Measurements from ENCODE around the gene NRARP. TPM values are rescaled to one million over a fixed set of nuclear protein-coding genes. Genes with fewer than 3 reads are reported as not detected.

Gene NRARP
- total and polyA plus RNA-seq, 7 experiments from 2014 or later = 0.70 to 2.7 (median 1.7) TPM; not detected in 2

- peak overlapping the region in 1 of 10 donors; percentile 57 for H3K4me3 Mint-ChIP-seq
- H3K27ac ChIP-seq (ENCODE audit: low read depth, low read length) = no peak overlapping the region
These were observed 26.9 kb downstream of the NRARP start for GRCh38 chr9:137275203-137275587.

GRCh38 chr9:137273611-137274320 is 28.3 kb downstream of the NRARP start:
- H3K36me3 Mint-ChIP-seq = peaks cover 1 to 20% (median 4%) of the 10 kb centered on the region in 5 donors
- intact Hi-C loops (cut with micrococcal nuclease) = no loop called here
- Histone ChIP-seq H3K27me3 (ENCODE audit: control insufficient read depth in 2 of 2, insufficient read depth in 2 of 2, low read length in 2 of 2) (no peaks in the 10 kb centered on the region), H3K4me3 (ENCODE audit: low read length) (no peak overlapping the region), H3K27ac (ENCODE audit: low read depth, low read length) (no peak overlapping the region), H3K4me1 (ENCODE audit: control insufficient read depth in 2 of 2, insufficient read depth in 2 of 2, low read length in 2 of 2) (peaks cover 0 to 30% of the 10 kb centered on the region in 2 donors), H3K9me3 (ENCODE audit: control insufficient read depth in 2 of 3, low read length in 3 of 3) (no peaks in the 10 kb centered on the region), H3K36me3 (ENCODE audit: control insufficient read depth in 2 of 3, insufficient read depth in 3 of 3, low read length in 3 of 3) (peaks cover 0 to 29% (median 0%) of the 10 kb centered on the region in 3 experiments)
- H3K4me3 Mint-ChIP-seq = no peak overlapping the region
- no peak overlapping the region for H3K27ac Mint-ChIP-seq
- POLR2A ChIA-PET = interaction anchor here (1.3 kb wide), 1 partner anchor 33 kb away, joined by 4 read pairs; the partner anchor contains the start of gene TUBB4B
- H3K9me3 Mint-ChIP-seq = no peaks in the 10 kb centered on the region
- DNase-seq = no peak
- CTCF ChIA-PET = interaction anchor here (0.8 kb wide), 1 partner anchor 90 kb away, joined by 3 read pairs; no protein-coding TSS in a partner anchor
- no peaks in the 10 kb centered on the region for H3K27me3 Mint-ChIP-seq
- no peak for ATAC-seq
- peaks cover 15 to 33% (median 26%) of the 10 kb centered on the region in 7 donors for H3K4me1 Mint-ChIP-seq

More at GRCh38 chr9:137275203-137275587, 26.9 kb downstream of the NRARP start:
- ChIA-PET CTCF (no interaction called here), POLR2A (no interaction called here)
- no peaks in the 10 kb centered on the region for H3K9me3 ChIP-seq (ENCODE audit: control insufficient read depth in 2 of 3, low read length in 3 of 3)
- peaks cover 0 to 9% (median 4%) of the 10 kb centered on the region in 5 donors for H3K36me3 Mint-ChIP-seq
- intact Hi-C loops (cut with micrococcal nuclease) = no loop called here
- H3K27ac Mint-ChIP-seq = peak overlapping the region in 2 of 9 donors; percentile 32 to 51
- DNase-seq (no peak), ATAC-seq (no peak)
- H3K9me3 Mint-ChIP-seq = no peaks in the 10 kb centered on the region
- H3K27me3 Mint-ChIP-seq = no peaks in the 10 kb centered on the region
- H3K4me1 Mint-ChIP-seq = peaks cover 13 to 30% (median 20%) of the 10 kb centered on the region in 7 donors
- no peaks in the 10 kb centered on the region for H3K27me3 ChIP-seq (ENCODE audit: control insufficient read depth in 2 of 2, insufficient read depth in 2 of 2, low read length in 2 of 2)
- peaks cover 0 to 19% (median 0%) of the 10 kb centered on the region in 3 experiments for H3K36me3 ChIP-seq (ENCODE audit: control insufficient read depth in 2 of 3, insufficient read depth in 3 of 3, low read length in 3 of 3)
- H3K4me3 ChIP-seq (ENCODE audit: low read length) = no peak overlapping the region
- peaks cover 0 to 30% of the 10 kb centered on the region in 2 donors for H3K4me1 ChIP-seq (ENCODE audit: control insufficient read depth in 2 of 2, insufficient read depth in 2 of 2, low read length in 2 of 2)

GRCh38 chr9:137273095-137273490 is 29.0 kb downstream of the NRARP start:
- H3K9me3 ChIP-seq (ENCODE audit: control insufficient read depth in 2 of 3, low read length in 3 of 3) = no peaks in the 10 kb centered on the region
- peaks cover 0 to 34% (median 0%) of the 10 kb centered on the region in 3 experiments for H3K36me3 ChIP-seq (ENCODE audit: control insufficient read depth in 2 of 3, insufficient read depth in 3 of 3, low read length in 3 of 3)
- H3K27ac ChIP-seq (ENCODE audit: low read depth, low read length) = no peak overlapping the region
- H3K4me1 ChIP-seq (ENCODE audit: control insufficient read depth in 2 of 2, insufficient read depth in 2 of 2, low read length in 2 of 2) = peaks cover 0 to 30% of the 10 kb centered on the region in 2 donors
- Mint-ChIP-seq H3K4me3 (no peak overlapping the region), H3K4me1 (peaks cover 18 to 34% (median 30%) of the 10 kb centered on the region in 7 donors), H3K27ac (no peak overlapping the region), H3K9me3 (no peaks in the 10 kb centered on the region), H3K36me3 (peaks cover 4 to 24% (median 5%) of the 10 kb centered on the region in 5 donors), H3K27me3 (no peaks in the 10 kb centered on the region)
- ATAC-seq (no peak), DNase-seq (no peak)
- H3K4me3 ChIP-seq (ENCODE audit: low read length) = no peak overlapping the region
- CTCF ChIA-PET = interaction anchor here (0.8 kb wide), 1 partner anchor 90 kb away, joined by 3 read pairs; no protein-coding TSS in a partner anchor
- H3K27me3 ChIP-seq (ENCODE audit: control insufficient read depth in 2 of 2, insufficient read depth in 2 of 2, low read length in 2 of 2) = no peaks in the 10 kb centered on the region
- POLR2A ChIA-PET = interaction anchor here (0.5 to 2.4 kb wide), 4 partner anchors 9 to 32 kb away, joined by 4 to 8 read pairs (median 4); partner anchors contain the start of gene TUBB4B
- intact Hi-C loops (cut with micrococcal nuclease) = no loop called here

GRCh38 chr9:137272241-137273094 is 29.6 kb downstream of the NRARP start:
- H3K9me3 ChIP-seq (ENCODE audit: control insufficient read depth in 2 of 3, low read length in 3 of 3) = no peaks in the 10 kb centered on the region
- no peak for DNase-seq
- H3K4me1 ChIP-seq (ENCODE audit: control insufficient read depth in 2 of 2, insufficient read depth in 2 of 2, low read length in 2 of 2) = peaks cover 0 to 23% of the 10 kb centered on the region in 2 donors
- POLR2A ChIA-PET = interaction anchor here (0.5 to 2.4 kb wide), 3 partner anchors 8 to 32 kb away, joined by 4 to 8 read pairs (median 5); partner anchors contain the start of gene TUBB4B
- no peak for ATAC-seq
- intact Hi-C loops (cut with micrococcal nuclease) = no loop called here
- no peaks in the 10 kb centered on the region for H3K27me3 Mint-ChIP-seq
- no peak overlapping the region for H3K4me3 ChIP-seq (ENCODE audit: low read length)
- no peak overlapping the region for H3K27ac Mint-ChIP-seq
- no peaks in the 10 kb centered on the region for H3K27me3 ChIP-seq (ENCODE audit: control insufficient read depth in 2 of 2, insufficient read depth in 2 of 2, low read length in 2 of 2)
- H3K4me3 Mint-ChIP-seq = peak overlapping the region in 1 of 10 donors; percentile 16
- peaks cover 16 to 34% (median 27%) of the 10 kb centered on the region in 7 donors for H3K4me1 Mint-ChIP-seq
- H3K9me3 Mint-ChIP-seq = no peaks in the 10 kb centered on the region
- H3K36me3 ChIP-seq (ENCODE audit: control insufficient read depth in 2 of 3, insufficient read depth in 3 of 3, low read length in 3 of 3) = peaks cover 0 to 40% (median 0%) of the 10 kb centered on the region in 3 experiments
- no peak overlapping the region for H3K27ac ChIP-seq (ENCODE audit: low read depth, low read length)
- peaks cover 4 to 28% (median 5%) of the 10 kb centered on the region in 5 donors for H3K36me3 Mint-ChIP-seq
- CTCF ChIA-PET = interaction anchor here (0.8 kb wide), 1 partner anchor 91 kb away, joined by 3 read pairs; no protein-coding TSS in a partner anchor

- no peaks in the 10 kb centered on the region for H3K27me3 Mint-ChIP-seq
- peak overlapping the region; percentile 30 to 78 (median 57) for H3K4me3 Mint-ChIP-seq
- ATAC-seq = no peak
- peaks cover 0 to 48% (median 2%) of the 10 kb centered on the region in 3 experiments for H3K36me3 ChIP-seq (ENCODE audit: control insufficient read depth in 2 of 3, insufficient read depth in 3 of 3, low read length in 3 of 3)
- peaks cover 14 to 28% (median 19%) of the 10 kb centered on the region in 7 donors for H3K4me1 Mint-ChIP-seq
- no peak overlapping the region for H3K4me3 ChIP-seq (ENCODE audit: low read length)
- no peak for DNase-seq
- peaks cover 0 to 16% of the 10 kb centered on the region in 2 donors for H3K4me1 ChIP-seq (ENCODE audit: control insufficient read depth in 2 of 2, insufficient read depth in 2 of 2, low read length in 2 of 2)
- H3K9me3 ChIP-seq (ENCODE audit: control insufficient read depth in 2 of 3, low read length in 3 of 3) = no peaks in the 10 kb centered on the region
- CTCF ChIA-PET = interaction anchor here (0.6 kb wide), 1 partner anchor 23 kb away, joined by 3 read pairs; no protein-coding TSS in a partner anchor
- no peaks in the 10 kb centered on the region for H3K27me3 ChIP-seq (ENCODE audit: control insufficient read depth in 2 of 2, insufficient read depth in 2 of 2, low read length in 2 of 2)
- no peak overlapping the region for H3K27ac ChIP-seq (ENCODE audit: low read depth, low read length)
- intact Hi-C loops (cut with micrococcal nuclease) = loop anchor here in 1 of 2 donors (2.0 kb wide), 1 partner anchor 17 kb away; the partner anchor contains the start of gene NELFB
- POLR2A ChIA-PET = interaction anchor here (1.0 to 2.4 kb wide), 3 partner anchors 8 to 31 kb away, joined by 5 to 8 read pairs (median 6); partner anchors contain the start of gene TUBB4B
- no peaks in the 10 kb centered on the region for H3K9me3 Mint-ChIP-seq
- peak overlapping the region in 5 of 9 donors; percentile 19 to 82 (median 56) for H3K27ac Mint-ChIP-seq
- H3K36me3 Mint-ChIP-seq = peaks cover 4 to 28% (median 5%) of the 10 kb centered on the region in 5 donors
These were observed 30.4 kb downstream of the NRARP start for GRCh38 chr9:137271696-137272076.
